Adrenal gland (tissue), 5 donors: ENCODE measurements around the gene PSAPL1.

Experiments used
- POLR2A ChIP-seq, 2 donors: fragments of 450-650 bp; IDR thresholded peaks; one replicate each; pipeline ENCODE4 v1.6.1; 2017; ENCODE audit warnings: antibody characterized with exemption in 2 of 2, mild to moderate bottlenecking in 2 of 2, moderate library complexity in 1 of 2
- TF ChIP-seq, protein P1 (sequence below), 6 experiments: fragments of 450-650 bp in 4 of 6; fragments of 200-600 bp in 2 of 6; sonication (generic) in 1 of 6; IDR thresholded peaks; 1 replicate in 5 of 6; 2 replicates in 1 of 6; pipeline versions ENCODE4 v1.5.1 to v1.8.0; 2016 to 2021; ENCODE audit warnings: antibody characterized with exemption in 6 of 6, mild to moderate bottlenecking in 2 of 6, moderate library complexity in 1 of 6
- donor health status: DM: no; HTN: no; CAD: no.

DNA sequence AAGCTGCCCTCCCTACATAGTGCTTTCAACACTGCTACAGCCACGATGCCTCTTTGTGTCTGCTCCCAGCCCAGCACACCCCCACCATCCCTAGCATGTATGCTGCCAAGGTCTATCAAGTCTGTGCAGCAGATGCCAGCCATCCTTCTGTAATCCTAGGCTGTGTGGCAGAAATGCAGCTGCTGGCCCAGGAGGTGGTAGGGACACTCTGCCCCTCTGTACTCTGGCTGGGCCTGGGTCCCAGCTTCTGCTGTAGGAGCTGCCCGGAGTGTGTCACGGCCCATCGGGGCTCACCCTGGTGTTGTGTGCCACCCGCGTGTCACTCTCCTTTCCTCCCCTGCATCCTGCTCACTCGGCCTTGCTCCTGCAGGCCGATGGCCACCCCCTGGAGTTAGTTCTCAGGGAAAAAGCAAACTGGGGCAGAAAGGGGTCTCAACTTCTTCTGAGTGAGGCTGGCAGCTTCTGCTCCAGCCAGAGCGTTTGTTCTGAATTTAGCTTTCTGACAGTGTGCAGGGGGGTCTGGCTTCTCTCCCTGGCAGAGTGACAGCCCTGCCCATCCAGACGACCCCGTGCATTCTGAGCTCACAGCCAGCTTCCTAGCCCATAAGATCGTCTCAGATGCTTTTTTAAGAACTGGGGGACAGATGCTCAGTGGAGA, 22.7 kb downstream of the PSAPL1 start:
- TF ChIP-seq, protein P1, sequence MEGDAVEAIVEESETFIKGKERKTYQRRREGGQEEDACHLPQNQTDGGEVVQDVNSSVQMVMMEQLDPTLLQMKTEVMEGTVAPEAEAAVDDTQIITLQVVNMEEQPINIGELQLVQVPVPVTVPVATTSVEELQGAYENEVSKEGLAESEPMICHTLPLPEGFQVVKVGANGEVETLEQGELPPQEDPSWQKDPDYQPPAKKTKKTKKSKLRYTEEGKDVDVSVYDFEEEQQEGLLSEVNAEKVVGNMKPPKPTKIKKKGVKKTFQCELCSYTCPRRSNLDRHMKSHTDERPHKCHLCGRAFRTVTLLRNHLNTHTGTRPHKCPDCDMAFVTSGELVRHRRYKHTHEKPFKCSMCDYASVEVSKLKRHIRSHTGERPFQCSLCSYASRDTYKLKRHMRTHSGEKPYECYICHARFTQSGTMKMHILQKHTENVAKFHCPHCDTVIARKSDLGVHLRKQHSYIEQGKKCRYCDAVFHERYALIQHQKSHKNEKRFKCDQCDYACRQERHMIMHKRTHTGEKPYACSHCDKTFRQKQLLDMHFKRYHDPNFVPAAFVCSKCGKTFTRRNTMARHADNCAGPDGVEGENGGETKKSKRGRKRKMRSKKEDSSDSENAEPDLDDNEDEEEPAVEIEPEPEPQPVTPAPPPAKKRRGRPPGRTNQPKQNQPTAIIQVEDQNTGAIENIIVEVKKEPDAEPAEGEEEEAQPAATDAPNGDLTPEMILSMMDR (IDR thresholded peaks at IDR 0.05) = no peak
- no peak for TF ChIP-seq POLR2A (IDR thresholded peaks at IDR 0.05)
